HEK293 (cell line): Measurements from ENCODE around the gene MAST2.

Experiments
- GLIS1 ChIP-seq: fragments of 450-650 bp; formaldehyde crosslinking; IDR thresholded peaks from 2 replicates; pipeline ENCODE4 v1.5.1; 2016; ENCODE audit warnings: missing biosample characterization, missing genetic modification characterization
- GLIS2 ChIP-seq: fragments of 450-650 bp; formaldehyde crosslinking; IDR thresholded peaks from 2 replicates; pipeline ENCODE4 v1.5.1; 2016; ENCODE audit warnings: missing biosample characterization, missing genetic modification characterization
- IKZF3 ChIP-seq: fragments of 450-650 bp; IDR thresholded peaks from 2 replicates; pipeline ENCODE4 v1.5.0; 2018; ENCODE audit warnings: missing biosample characterization, mild to moderate bottlenecking, missing genetic modification characterization, moderate library complexity
- INSM2 ChIP-seq: fragments of 450-650 bp; formaldehyde crosslinking; IDR thresholded peaks from 2 replicates; pipeline ENCODE4 v1.5.1; 2016; ENCODE audit warnings: missing biosample characterization, missing genetic modification characterization
- KLF1 ChIP-seq: fragments of 450-650 bp; formaldehyde crosslinking; IDR thresholded peaks from 2 replicates; pipeline ENCODE4 v1.5.1; 2016; ENCODE audit warnings: missing biosample characterization, missing genetic modification characterization
- KLF9 ChIP-seq: fragments of 450-650 bp; formaldehyde crosslinking; IDR thresholded peaks from 2 replicates; pipeline ENCODE4 v1.5.1; 2016; ENCODE audit warnings: missing biosample characterization, missing genetic modification characterization, low read depth
- PRDM10 ChIP-seq: fragments of 450-650 bp; formaldehyde crosslinking; IDR thresholded peaks from 2 replicates; pipeline ENCODE4 v1.5.1; 2016; ENCODE audit warnings: missing biosample characterization, missing genetic modification characterization
- PRDM4 ChIP-seq: fragments of 450-650 bp; formaldehyde crosslinking; IDR thresholded peaks from 2 replicates; pipeline ENCODE4 v1.5.1; 2017; ENCODE audit warnings: missing biosample characterization, missing genetic modification characterization
- SP2 ChIP-seq: fragments of 450-650 bp; formaldehyde crosslinking; IDR thresholded peaks from 2 replicates; pipeline ENCODE4 v1.5.1; 2016; ENCODE audit warnings: missing biosample characterization, missing genetic modification characterization
- SP3 ChIP-seq: fragments of 450-650 bp; formaldehyde crosslinking; IDR thresholded peaks from 2 replicates; pipeline ENCODE4 v1.5.1; 2016; ENCODE audit warnings: missing biosample characterization, missing genetic modification characterization
- WT1 ChIP-seq: fragments of 450-650 bp; formaldehyde crosslinking; IDR thresholded peaks from 2 replicates; pipeline ENCODE4 v1.5.1; 2016; ENCODE audit warnings: missing biosample characterization, missing genetic modification characterization
- ZBTB20 ChIP-seq: fragments of 450-650 bp; formaldehyde crosslinking; IDR thresholded peaks from 2 replicates; pipeline ENCODE4 v1.5.1; 2016; ENCODE audit warnings: missing biosample characterization, missing genetic modification characterization
- ZBTB8A ChIP-seq: fragments of 450-650 bp; formaldehyde crosslinking; IDR thresholded peaks from 2 replicates; pipeline ENCODE4 v1.5.1; 2016; ENCODE audit warnings: missing biosample characterization, missing genetic modification characterization
- ZNF324 ChIP-seq: fragments of 450-650 bp; formaldehyde crosslinking; IDR thresholded peaks from 2 replicates; pipeline ENCODE4 v1.5.1; 2016; ENCODE audit warnings: missing biosample characterization, missing genetic modification characterization
- ZNF391 ChIP-seq: fragments of 450-650 bp; formaldehyde crosslinking; IDR thresholded peaks from 2 replicates; pipeline ENCODE4 v1.5.1; 2016; ENCODE audit warnings: low read depth, missing biosample characterization, missing genetic modification characterization, borderline replicate concordance
- ZNF398 ChIP-seq: fragments of 450-650 bp; formaldehyde crosslinking; IDR thresholded peaks from 2 replicates; pipeline ENCODE4 v1.5.1; 2017; ENCODE audit warnings: missing biosample characterization, missing genetic modification characterization
- ZNF501 ChIP-seq: fragments of 450-650 bp; formaldehyde crosslinking; IDR thresholded peaks from 2 replicates; pipeline ENCODE4 v1.5.1; 2016; ENCODE audit warnings: missing biosample characterization, missing genetic modification characterization
- ZNF639 ChIP-seq: fragments of 450-650 bp; formaldehyde crosslinking; IDR thresholded peaks from 2 replicates; pipeline ENCODE4 v1.5.1; 2016; ENCODE audit warnings: missing biosample characterization, missing genetic modification characterization
- ZNF692 ChIP-seq: fragments of 450-650 bp; formaldehyde crosslinking; IDR thresholded peaks from 2 replicates; pipeline ENCODE4 v1.5.1; 2016; ENCODE audit warnings: missing biosample characterization, missing genetic modification characterization
- ZNF76 ChIP-seq: fragments of 450-650 bp; formaldehyde crosslinking; IDR thresholded peaks from 2 replicates; pipeline ENCODE4; 2016; ENCODE audit warnings: low read depth, missing biosample characterization, missing genetic modification characterization, borderline replicate concordance
- ZSCAN18 ChIP-seq: fragments of 450-650 bp; formaldehyde crosslinking; IDR thresholded peaks from 2 replicates; pipeline ENCODE4 v1.5.1; 2016; ENCODE audit warnings: missing biosample characterization, missing genetic modification characterization
- ZSCAN30 ChIP-seq: fragments of 450-650 bp; IDR thresholded peaks from 2 replicates; pipeline ENCODE4 v1.5.1; 2018; ENCODE audit warnings: missing biosample characterization, mild to moderate bottlenecking, missing genetic modification characterization, moderate library complexity

MAST2 gene

GRCh38 chr1:45803781-45804668 is 613 bp downstream of the MAST2 start (continued):
- 0 out of 2 replicates have a peak, but pooled peaks have one; percentile 19 for TF ChIP-seq ZNF391 (tag by site-specific recombination)
- TF ChIP-seq ZBTB8A (tag by site-specific recombination) = peak; percentile 76
- TF ChIP-seq KLF1 = peak; percentile 55; the same call in 1 of the 2 replicates
- TF ChIP-seq ZSCAN18 (tag by site-specific recombination) = peak; percentile 20; the same call in 1 of the 2 replicates
- TF ChIP-seq ZNF76 = 0 out of 2 replicates have a peak, but pooled peaks have one; percentile 11
- peak; percentile 86 for TF ChIP-seq ZNF398 (tag by site-specific recombination)
- TF ChIP-seq ZNF324 (tag by site-specific recombination) = 0 out of 2 replicates have a peak, but pooled peaks have one; percentile 34
- peak; percentile 72 for TF ChIP-seq WT1
- peak; percentile 88 for TF ChIP-seq ZBTB20 (tag by site-specific recombination)
- TF ChIP-seq GLIS1 (tag by site-specific recombination) = 0 out of 2 replicates have a peak, but pooled peaks have one; percentile 5
- TF ChIP-seq ZNF692 (tag by site-specific recombination) = peak; percentile 69
- TF ChIP-seq ZNF501 (tag by site-specific recombination) = peak; percentile 55; the same call in 1 of the 2 replicates
- TF ChIP-seq PRDM4 = 0 out of 2 replicates have a peak, but pooled peaks have one; percentile 11
- TF ChIP-seq SP2 = peak; percentile 52
- TF ChIP-seq IKZF3 (tag by site-specific recombination) = peak; percentile 18; the same call in 1 of the 2 replicates
- peak; percentile 77 for TF ChIP-seq INSM2 (tag by site-specific recombination)
- peak; percentile 47 for TF ChIP-seq PRDM10 (tag by site-specific recombination)
- TF ChIP-seq GLIS2 (tag by site-specific recombination) = peak; percentile 75
- TF ChIP-seq ZNF639 (tag by site-specific recombination) = peak; percentile 38; the same call in 1 of the 2 replicates
- TF ChIP-seq ZSCAN30 (tag by site-specific recombination) = 0 out of 2 replicates have a peak, but pooled peaks have one; percentile 2
- TF ChIP-seq KLF9 (tag by site-specific recombination) = peak; percentile 27; the same call in 1 of the 2 replicates
- TF ChIP-seq SP3 (tag by site-specific recombination) = peak; percentile 57
